A549 treated with GW870086 at 1 μM for 4 hours (cell line): ENCODE measurements around the gene IGFBP2. TPM values are rescaled to one million over a fixed set of nuclear protein-coding genes. Genes with fewer than 3 reads are reported as not detected.

Experiments
- total RNA-seq: library from RNA; stranded (reverse); fragments of 200-300 nt; extraction: Qiagen RNA extraction; gene quantifications from 5 replicates; pipeline ENCODE4 v1.2.3, GENCODE V29; 2022; ENCODE audit warnings: low read depth

IGFBP2 gene
- 65.5 to 93.5 TPM (median 92.1 TPM) in 5 replicates for total RNA-seq

GRCh38 chr2:216632952-216633615 lies at the start of gene IGFBP2:
TSS of gene IGFBP2 (plus strand) at chr2:216633420. CDS start at chr2:216633524, 104 bp downstream.

GRCh38 chr2:216695401-216695821 lies 62.2 kb downstream of the IGFBP2 start, which contains the start of gene IGFBP5:
TSS of gene IGFBP5 (minus strand) at chr2:216695549. CDS start at chr2:216694775, 774 bp downstream.

Other genes with a start within 250 kb of the IGFBP2 start
- 11.8 to 15.4 TPM (median 13.7 TPM) in 5 replicates for gene SMARCAL1, start 220.9 kb upstream of the IGFBP2 start, total RNA-seq
- 4,804 to 5,611 TPM (median 5,180 TPM) in 5 replicates for gene RPL37A, start 134.6 kb upstream of the IGFBP2 start, total RNA-seq
- gene IGFBP5, start 62.1 kb downstream of the IGFBP2 start, total RNA-seq, result 0.11 to 0.32 TPM (median 0.13 TPM) in 5 replicates
- not detected in 5 replicates for gene TNP1, start 226.6 kb downstream of the IGFBP2 start, total RNA-seq